Muscle layer of colon (tissue), 2 donors: ENCODE data around the gene ZAR1.
"Not testable (repeated sequence)": the region's sequence is repeated elsewhere in the genome, so short reads cannot be mapped to it uniquely, and the experiment has no call there.

Source experiments
- H3K27ac ChIP-seq: one replicate; pipeline ENCODE4 v1.7.0; 2013; ENCODE audit warnings: low read depth, mild to moderate bottlenecking, low read length, moderate library complexity
- H3K27me3 ChIP-seq, 2 donors: one replicate each; pipeline ENCODE4 v1.7.0; 2013; ENCODE audit warnings: low read length in 2 of 2, mild to moderate bottlenecking in 2 of 2; ENCODE audit not compliant: insufficient read depth in 2 of 2, control insufficient read depth in 1 of 2
- H3K36me3 ChIP-seq: one replicate; pipeline ENCODE4 v1.7.0; 2013; ENCODE audit warnings: mild to moderate bottlenecking, low read length; ENCODE audit not compliant: insufficient read depth
- H3K4me1 ChIP-seq: one replicate; pipeline ENCODE4 v1.7.0; 2013; ENCODE audit warnings: mild to moderate bottlenecking, low read length; ENCODE audit not compliant: insufficient read depth
- H3K4me3 ChIP-seq, 2 donors: one replicate each; pipeline ENCODE4 v1.7.0; 2013; ENCODE audit warnings: low read length in 2 of 2, low read depth in 1 of 2, mild to moderate bottlenecking in 1 of 2, moderate library complexity in 1 of 2
- H3K9ac ChIP-seq: one replicate; pipeline ENCODE4 v1.7.0; 2013; ENCODE audit warnings: low read length
- H3K9me3 ChIP-seq: one replicate; pipeline ENCODE4 v1.7.0; 2013; ENCODE audit warnings: mild to moderate bottlenecking, low read length
- donor health status: abdominal sarcoma.
- donor health status: Adenocarcinoma of cecum.

ZAR1 gene

GRCh38 chr4:48490012-48490679 lies at the start of gene ZAR1:
Gene ZAR1 (plus strand): TSS chr4:48490252. CDS start chr4:48490292, 40 bp downstream.
- Histone ChIP-seq H3K36me3 (no peaks in the 10 kb centered on the region), H3K27ac (no peak within 1 kb of the TSS), H3K9ac (no peak within 1 kb of the TSS), H3K4me3 (peak within 1 kb of the TSS in 1 of 2 donors; percentile 52), H3K9me3 (no peaks in the 10 kb centered on the region), H3K4me1 (no peaks in the 10 kb centered on the region), H3K27me3 (peaks cover 22 to 43% of the 10 kb centered on the region in 2 donors)

- not testable (repeated sequence) for H3K9me3 ChIP-seq, H3K4me1 ChIP-seq, H3K9ac ChIP-seq, H3K4me3 ChIP-seq, H3K36me3 ChIP-seq, H3K27ac ChIP-seq, H3K27me3 ChIP-seq
Observed at GRCh38 chr4:48440914-48441313, 49.1 kb upstream of the ZAR1 start.

GRCh38 chr4:48445704-48446103 lies 44.3 kb upstream of the ZAR1 start:
- no peaks in the 10 kb centered on the region for H3K9me3 ChIP-seq
- H3K4me1 ChIP-seq, result no peaks in the 10 kb centered on the region
- no peak overlapping the region for H3K9ac ChIP-seq
- no peak overlapping the region for H3K27ac ChIP-seq
- H3K27me3 ChIP-seq, result no peaks in the 10 kb centered on the region
- no peaks in the 10 kb centered on the region for H3K36me3 ChIP-seq
- no peak overlapping the region for H3K4me3 ChIP-seq

GRCh38 chr4:48446642-48447041 lies 43.4 kb upstream of the ZAR1 start:
- no peak overlapping the region for H3K27ac ChIP-seq
- no peaks in the 10 kb centered on the region for H3K9me3 ChIP-seq
- no peak overlapping the region for H3K4me3 ChIP-seq
- H3K4me1 ChIP-seq, result no peaks in the 10 kb centered on the region
- no peaks in the 10 kb centered on the region for H3K27me3 ChIP-seq
- no peaks in the 10 kb centered on the region for H3K36me3 ChIP-seq
- H3K9ac ChIP-seq, result no peak overlapping the region

- no peak overlapping the region for H3K27ac ChIP-seq
- H3K27me3 ChIP-seq, result no peaks in the 10 kb centered on the region
- no peaks in the 10 kb centered on the region for H3K4me1 ChIP-seq
- no peaks in the 10 kb centered on the region for H3K9me3 ChIP-seq
- no peaks in the 10 kb centered on the region for H3K36me3 ChIP-seq
- H3K9ac ChIP-seq, result no peak overlapping the region
- no peak overlapping the region for H3K4me3 ChIP-seq
Observed at GRCh38 chr4:48449151-48449550, 40.9 kb upstream of the ZAR1 start.

- Histone ChIP-seq H3K4me3 (no peak overlapping the region), H3K27me3 (no peaks in the 10 kb centered on the region), H3K9me3 (no peaks in the 10 kb centered on the region), H3K9ac (no peak overlapping the region), H3K4me1 (no peaks in the 10 kb centered on the region), H3K27ac (no peak overlapping the region), H3K36me3 (no peaks in the 10 kb centered on the region)
Observed at GRCh38 chr4:48450740-48451139, 39.3 kb upstream of the ZAR1 start.

GRCh38 chr4:48451656-48452055 lies 38.4 kb upstream of the ZAR1 start:
- H3K9ac ChIP-seq, result not testable (repeated sequence)

GRCh38 chr4:48454591-48454990 lies 35.5 kb upstream of the ZAR1 start:
- Histone ChIP-seq H3K4me1 (no peaks in the 10 kb centered on the region), H3K9me3 (no peaks in the 10 kb centered on the region), H3K9ac (no peak overlapping the region), H3K27me3 (no peaks in the 10 kb centered on the region), H3K4me3 (no peak overlapping the region), H3K36me3 (no peaks in the 10 kb centered on the region), H3K27ac (no peak overlapping the region)

More at GRCh38 chr4:48451656-48452055, 38.4 kb upstream of the ZAR1 start:
- H3K27me3 ChIP-seq, H3K36me3 ChIP-seq, H3K9me3 ChIP-seq, H3K27ac ChIP-seq, H3K4me3 ChIP-seq, H3K4me1 ChIP-seq: not testable (repeated sequence)

- H3K4me3 ChIP-seq, result no peak overlapping the region
- H3K27me3 ChIP-seq, result no peaks in the 10 kb centered on the region
- H3K9ac ChIP-seq, result no peak overlapping the region
- H3K36me3 ChIP-seq, result no peaks in the 10 kb centered on the region
- H3K9me3 ChIP-seq, result no peaks in the 10 kb centered on the region
- H3K27ac ChIP-seq, result no peak overlapping the region
- no peaks in the 10 kb centered on the region for H3K4me1 ChIP-seq
Observed at GRCh38 chr4:48461000-48461399, 29.1 kb upstream of the ZAR1 start.

- no peak overlapping the region for H3K4me3 ChIP-seq
- no peak overlapping the region for H3K9ac ChIP-seq
- H3K4me1 ChIP-seq, result no peaks in the 10 kb centered on the region
- H3K27me3 ChIP-seq, result no peaks in the 10 kb centered on the region
- H3K27ac ChIP-seq, result no peak overlapping the region
- no peaks in the 10 kb centered on the region for H3K9me3 ChIP-seq
- H3K36me3 ChIP-seq, result no peaks in the 10 kb centered on the region
Observed at GRCh38 chr4:48462363-48462762, 27.7 kb upstream of the ZAR1 start.

- Histone ChIP-seq H3K9ac (no peak overlapping the region), H3K9me3 (no peaks in the 10 kb centered on the region), H3K27me3 (no peaks in the 10 kb centered on the region), H3K4me1 (no peaks in the 10 kb centered on the region), H3K27ac (no peak overlapping the region), H3K4me3 (no peak overlapping the region), H3K36me3 (no peaks in the 10 kb centered on the region)
Observed at GRCh38 chr4:48467442-48467841, 22.6 kb upstream of the ZAR1 start.

- H3K27me3 ChIP-seq, result no peaks in the 10 kb centered on the region
- H3K4me1 ChIP-seq, result no peaks in the 10 kb centered on the region
- no peak overlapping the region for H3K27ac ChIP-seq
Observed at GRCh38 chr4:48467891-48468290, 22.2 kb upstream of the ZAR1 start.

More at GRCh38 chr4:48467891-48468290, 22.2 kb upstream of the ZAR1 start:
- no peak overlapping the region for H3K9ac ChIP-seq
- H3K36me3 ChIP-seq, result no peaks in the 10 kb centered on the region
- no peak overlapping the region for H3K4me3 ChIP-seq
- H3K9me3 ChIP-seq, result no peaks in the 10 kb centered on the region
